ENCODE results near the gene PROM1. TPM values are rescaled to one million over a fixed set of nuclear protein-coding genes. Genes with fewer than 3 reads are reported as not detected.

PROM1 gene
- total and polyA plus RNA-seq, 2 experiments from 2014 or later, result 14.3 to 30.8 TPM

DNA sequence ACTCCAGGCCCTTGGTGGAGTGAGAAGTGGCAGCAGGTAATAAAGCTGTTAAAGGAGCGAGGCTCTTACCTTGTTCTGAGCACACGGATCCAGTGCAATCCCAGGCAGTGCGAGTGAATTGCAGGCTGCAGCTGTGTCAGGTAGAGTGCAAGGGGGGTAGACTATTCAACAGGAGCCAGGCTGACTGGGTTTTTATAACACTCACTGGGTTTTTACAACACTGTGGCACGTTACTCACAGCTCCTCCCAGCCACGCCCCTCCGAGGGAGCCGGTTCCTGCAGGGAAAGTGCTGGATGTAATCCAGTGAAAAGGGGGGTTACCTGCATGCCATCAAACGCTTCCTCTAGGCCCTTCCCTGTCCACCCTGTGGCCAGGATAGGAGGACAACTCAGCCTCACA, 145.6 kb downstream of the PROM1 start:
- DNase-seq (ENCODE audit: low spot score), result peak; percentile 87
- Histone ChIP-seq H3K4me2 (peak overlapping the region; percentile 18), H3K36me3 (replicated peaks; ENCODE audit: insufficient read depth, low read depth) (no peaks in the 10 kb centered on the region), H4K20me1 (ENCODE audit: insufficient read depth, poor library complexity, severe bottlenecking) (no peaks in the 10 kb centered on the region), H3K79me2 (no peaks in the 10 kb centered on the region), H3K27me3 (no peaks in the 10 kb centered on the region), H3K4me3 (no peak overlapping the region), H3K27ac (peak overlapping the region; percentile 71), H3K9me3 (ENCODE audit: low read depth) (no peaks in the 10 kb centered on the region), H3K9me2 (replicated peaks; ENCODE audit: insufficient read depth) (no peaks in the 10 kb centered on the region), H2AFZ (no peak overlapping the region), H3K4me1 (ENCODE audit: insufficient read depth) (no peaks in the 10 kb centered on the region)
- no peak for TF ChIP-seq EZH2phosphoT487 (IDR thresholded peaks at IDR 0.05; ENCODE audit: low read depth, severe bottlenecking, unreplicated experiment)
- TF ChIP-seq EZH2 (IDR thresholded peaks at IDR 0.05; ENCODE audit: borderline replicate concordance), result no peak
- TF ChIP-seq, protein P1, sequence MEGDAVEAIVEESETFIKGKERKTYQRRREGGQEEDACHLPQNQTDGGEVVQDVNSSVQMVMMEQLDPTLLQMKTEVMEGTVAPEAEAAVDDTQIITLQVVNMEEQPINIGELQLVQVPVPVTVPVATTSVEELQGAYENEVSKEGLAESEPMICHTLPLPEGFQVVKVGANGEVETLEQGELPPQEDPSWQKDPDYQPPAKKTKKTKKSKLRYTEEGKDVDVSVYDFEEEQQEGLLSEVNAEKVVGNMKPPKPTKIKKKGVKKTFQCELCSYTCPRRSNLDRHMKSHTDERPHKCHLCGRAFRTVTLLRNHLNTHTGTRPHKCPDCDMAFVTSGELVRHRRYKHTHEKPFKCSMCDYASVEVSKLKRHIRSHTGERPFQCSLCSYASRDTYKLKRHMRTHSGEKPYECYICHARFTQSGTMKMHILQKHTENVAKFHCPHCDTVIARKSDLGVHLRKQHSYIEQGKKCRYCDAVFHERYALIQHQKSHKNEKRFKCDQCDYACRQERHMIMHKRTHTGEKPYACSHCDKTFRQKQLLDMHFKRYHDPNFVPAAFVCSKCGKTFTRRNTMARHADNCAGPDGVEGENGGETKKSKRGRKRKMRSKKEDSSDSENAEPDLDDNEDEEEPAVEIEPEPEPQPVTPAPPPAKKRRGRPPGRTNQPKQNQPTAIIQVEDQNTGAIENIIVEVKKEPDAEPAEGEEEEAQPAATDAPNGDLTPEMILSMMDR (IDR thresholded peaks at IDR 0.05; ENCODE audit: poor library complexity), result no peak
- 20% methylated on average over 7 of the region's 8 CpGs for WGBS (ENCODE audit: low lambda C conversion rate, missing lambda C conversion rate)

DNA sequence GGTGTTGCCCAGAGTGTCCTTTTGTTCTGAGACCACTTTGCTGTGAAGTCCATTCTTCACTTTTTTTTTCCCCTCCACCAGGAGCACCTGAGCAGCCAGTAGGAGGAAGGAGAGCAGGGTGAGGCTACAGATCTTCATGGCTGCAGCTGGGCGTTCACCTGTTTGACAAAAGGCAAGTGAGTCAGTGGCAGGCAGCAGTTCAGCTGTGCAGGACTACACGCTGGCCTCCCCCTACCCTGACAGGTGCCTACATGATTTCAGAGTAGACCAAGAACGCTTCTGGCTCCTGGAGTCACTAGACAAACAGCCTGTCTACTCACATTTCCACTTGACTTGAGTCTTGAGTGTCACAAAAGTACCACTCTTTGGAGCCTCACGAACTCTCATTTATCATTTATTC, 147.3 kb downstream of the PROM1 start:
- Histone ChIP-seq H3K4me2 (no peak overlapping the region), H2AFZ (no peak overlapping the region), H3K9me3 (ENCODE audit: low read depth) (no peaks in the 10 kb centered on the region), H3K9me2 (replicated peaks; ENCODE audit: insufficient read depth) (no peaks in the 10 kb centered on the region), H3K4me3 (no peak overlapping the region), H3K79me2 (no peaks in the 10 kb centered on the region), H3K4me1 (ENCODE audit: insufficient read depth) (no peaks in the 10 kb centered on the region), H4K20me1 (ENCODE audit: insufficient read depth, poor library complexity, severe bottlenecking) (no peaks in the 10 kb centered on the region), H3K27me3 (no peaks in the 10 kb centered on the region), H3K36me3 (replicated peaks; ENCODE audit: insufficient read depth, low read depth) (no peaks in the 10 kb centered on the region), H3K27ac (no peak overlapping the region)
- WGBS (ENCODE audit: low lambda C conversion rate, missing lambda C conversion rate), result 83% methylated on average over 4 of the region's 4 CpGs
- DNase-seq (ENCODE audit: low spot score), result no peak
- TF ChIP-seq, protein P1 (IDR thresholded peaks at IDR 0.05; ENCODE audit: poor library complexity), result no peak
- TF ChIP-seq EZH2phosphoT487 (IDR thresholded peaks at IDR 0.05; ENCODE audit: low read depth, severe bottlenecking, unreplicated experiment), result no peak
- TF ChIP-seq EZH2 (IDR thresholded peaks at IDR 0.05; ENCODE audit: borderline replicate concordance), result no peak

DNA sequence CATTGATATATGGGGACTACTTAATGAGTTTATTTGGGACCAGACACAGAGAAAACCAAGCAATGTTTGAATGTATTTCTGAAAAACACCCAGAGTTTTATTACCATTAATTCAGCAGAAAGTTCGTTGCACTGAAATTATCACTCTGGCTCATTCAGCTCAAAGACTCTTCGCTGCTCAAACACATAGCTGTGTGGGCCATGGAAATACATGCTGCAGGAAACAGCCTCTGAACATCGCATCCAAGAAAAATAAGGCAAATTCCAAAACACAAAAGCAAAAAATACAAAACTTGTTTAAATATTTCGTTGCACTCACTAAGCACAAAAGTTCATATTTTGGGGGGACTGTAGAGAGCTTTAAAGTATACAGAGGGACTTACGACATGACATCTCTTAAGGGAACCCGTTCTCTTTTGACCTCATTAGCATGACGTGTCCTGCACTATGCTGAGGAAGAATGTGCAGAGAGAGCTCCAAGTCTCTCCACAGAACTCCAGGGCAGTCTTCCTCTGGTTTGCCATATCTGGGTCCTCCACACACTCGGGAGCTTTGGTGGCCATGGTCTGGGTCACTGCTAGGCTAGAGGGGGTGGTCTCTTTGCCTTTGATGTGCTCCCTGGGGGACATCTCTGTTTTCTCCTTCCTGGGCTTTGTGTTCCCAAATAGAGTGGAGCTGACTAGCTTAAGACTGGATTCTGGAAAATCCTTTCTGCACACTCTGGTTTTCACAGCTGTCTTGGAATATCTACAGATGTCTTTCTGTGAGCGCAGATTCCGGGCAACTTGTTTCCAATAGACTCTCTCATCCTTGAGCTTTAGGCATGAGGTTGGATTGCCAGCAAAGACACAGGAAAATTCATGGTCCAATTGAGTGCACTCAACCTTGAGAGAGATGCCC, 148.1 kb downstream of the PROM1 start:
- Histone ChIP-seq H3K27ac (no peak overlapping the region), H4K20me1 (ENCODE audit: insufficient read depth, poor library complexity, severe bottlenecking) (no peaks in the 10 kb centered on the region), H3K4me3 (no peak overlapping the region), H3K9me3 (ENCODE audit: low read depth) (no peaks in the 10 kb centered on the region), H3K27me3 (peaks cover 2% of the 10 kb centered on the region), H3K79me2 (no peaks in the 10 kb centered on the region), H3K9me2 (replicated peaks; ENCODE audit: insufficient read depth) (no peaks in the 10 kb centered on the region), H2AFZ (no peak overlapping the region), H3K4me1 (ENCODE audit: insufficient read depth) (no peaks in the 10 kb centered on the region), H3K4me2 (no peak overlapping the region), H3K36me3 (replicated peaks; ENCODE audit: insufficient read depth, low read depth) (no peaks in the 10 kb centered on the region)
- 91% methylated on average over 10 of the region's 10 CpGs for WGBS (ENCODE audit: low lambda C conversion rate, missing lambda C conversion rate)
- DNase-seq (ENCODE audit: low spot score), result no peak
- TF ChIP-seq EZH2phosphoT487 (IDR thresholded peaks at IDR 0.05; ENCODE audit: low read depth, severe bottlenecking, unreplicated experiment), result no peak
- TF ChIP-seq, protein P1 (IDR thresholded peaks at IDR 0.05; ENCODE audit: poor library complexity), result no peak
- no peak for TF ChIP-seq EZH2 (IDR thresholded peaks at IDR 0.05; ENCODE audit: borderline replicate concordance)
